GM18870 (cell line): Measurements from ENCODE around the gene GRN.

Experiments
- ATAC-seq: cut with Tn5 transposase; IDR thresholded peaks from one replicate; pipeline ENCODE4 v1.9.1; 2021; ENCODE audit warnings: moderate library complexity; ENCODE audit not compliant: unreplicated experiment

GRN gene

GRCh38 chr17:44344939-44345453, at the start of gene GRN:
TSS of gene GRN (plus strand) at chr17:44345302. CDS start at chr17:44349165, 3,863 bp downstream.
- ATAC-seq, result peak; percentile 52

GRCh38 chr17:44297975-44298374, 47.1 kb upstream of the GRN start:
- ATAC-seq, result no peak

- ATAC-seq, result no peak
Measured at GRCh38 chr17:44304651-44305050, 40.5 kb upstream of the GRN start.

- no peak for ATAC-seq
Measured at GRCh38 chr17:44307387-44308186, 37.5 kb upstream of the GRN start.

GRCh38 chr17:44308320-44308818, 36.7 kb upstream of the GRN start, which contains the start of gene RUNDC3A:
TSS of gene RUNDC3A (plus strand) at chr17:44308601. CDS start at chr17:44308833, 232 bp downstream.
- ATAC-seq, result no peak

- ATAC-seq, result no peak
Measured at GRCh38 chr17:44308865-44309264, 36.2 kb upstream of the GRN start.

GRCh38 chr17:44309472-44309871, 35.6 kb upstream of the GRN start:
- no peak for ATAC-seq

- ATAC-seq, result no peak
Measured at GRCh38 chr17:44310188-44310587, 34.9 kb upstream of the GRN start.

GRCh38 chr17:44310609-44311376, 34.3 kb upstream of the GRN start:
- no peak for ATAC-seq

- ATAC-seq, result no peak
Measured at GRCh38 chr17:44311562-44312181, 33.4 kb upstream of the GRN start.

GRCh38 chr17:44312396-44313104, 32.6 kb upstream of the GRN start:
- no peak for ATAC-seq

GRCh38 chr17:44314031-44314430, 31.1 kb upstream of the GRN start:
- no peak for ATAC-seq

GRCh38 chr17:44314524-44314868, 30.6 kb upstream of the GRN start:
- no peak for ATAC-seq

GRCh38 chr17:44314869-44315661, 30.0 kb upstream of the GRN start:
- no peak for ATAC-seq

GRCh38 chr17:44315760-44316731, 29.1 kb upstream of the GRN start:
- ATAC-seq, result no peak

- no peak for ATAC-seq
Measured at GRCh38 chr17:44317545-44317944, 27.6 kb upstream of the GRN start.

- no peak for ATAC-seq
Measured at GRCh38 chr17:44318077-44318892, 26.8 kb upstream of the GRN start.

- ATAC-seq, result no peak
Measured at GRCh38 chr17:44320066-44320465, 25.0 kb upstream of the GRN start.
